ENCODE results near the gene GABPB2.
A peak's percentile ranks its signal among the peaks of the same experiment; 100 is the strongest.

GABPB2 gene

DNA sequence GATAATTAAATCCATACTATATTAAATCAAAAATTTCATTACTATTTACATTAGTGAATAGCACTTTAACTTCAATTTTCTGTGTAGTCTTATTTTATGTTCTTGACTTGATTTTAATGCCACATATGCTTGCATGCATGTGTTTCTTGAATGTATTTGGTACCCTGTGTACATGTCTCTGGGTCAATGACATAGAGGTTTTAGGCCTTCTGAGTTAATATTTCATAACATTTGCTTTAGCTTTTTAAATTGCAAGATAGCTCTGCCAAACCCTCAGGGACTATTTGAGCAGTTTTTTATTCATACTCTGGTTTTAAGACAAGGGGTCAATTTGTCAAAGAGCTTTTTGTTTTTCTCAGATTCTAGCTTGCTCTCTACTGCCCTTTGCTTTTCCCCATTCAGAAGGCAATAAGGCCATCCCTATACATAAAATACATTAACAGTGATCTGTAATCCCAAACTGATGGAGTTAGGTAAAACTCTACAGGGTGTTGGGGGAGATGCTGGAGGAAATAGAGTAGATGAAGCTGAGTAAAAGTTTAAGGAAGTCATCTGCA lies 5.4 kb upstream of the GABPB2 start:
- no peaks in the 10 kb centered on the region for H3K9me3 ChIP-seq (ENCODE audit: insufficient read depth, low read depth, low read length)
- peaks cover 12% of the 10 kb centered on the region for H3K36me3 ChIP-seq (ENCODE audit: insufficient read depth, low read length)
- peaks cover 96% of the 10 kb centered on the region for H3K79me2 ChIP-seq (ENCODE audit: insufficient read depth, low read length)
- peak overlapping the region; percentile 83 for H3K4me2 ChIP-seq (ENCODE audit: low read depth, low read length, poor library complexity, severe bottlenecking)
- no peaks in the 10 kb centered on the region for H3K9me2 ChIP-seq (replicated peaks; ENCODE audit: low read depth, low read length)
- no peak overlapping the region for H2AFZ ChIP-seq (ENCODE audit: low read length)
- H3K9ac ChIP-seq (ENCODE audit: low read depth, low read length, poor library complexity, severe bottlenecking), result peak overlapping the region; percentile 46
- peaks cover 10% of the 10 kb centered on the region for H4K20me1 ChIP-seq (ENCODE audit: insufficient read depth, low read length, poor library complexity, severe bottlenecking)
- peaks cover 59% of the 10 kb centered on the region for H3K4me1 ChIP-seq (ENCODE audit: insufficient read depth, low read length, poor library complexity, severe bottlenecking)
- no peaks in the 10 kb centered on the region for H3K27me3 ChIP-seq (ENCODE audit: insufficient read depth, low read length, poor library complexity, severe bottlenecking)
- peak overlapping the region; percentile 53 for H3K4me3 ChIP-seq (ENCODE audit: low read length, poor library complexity, severe bottlenecking)
- TF ChIP-seq, protein P1, sequence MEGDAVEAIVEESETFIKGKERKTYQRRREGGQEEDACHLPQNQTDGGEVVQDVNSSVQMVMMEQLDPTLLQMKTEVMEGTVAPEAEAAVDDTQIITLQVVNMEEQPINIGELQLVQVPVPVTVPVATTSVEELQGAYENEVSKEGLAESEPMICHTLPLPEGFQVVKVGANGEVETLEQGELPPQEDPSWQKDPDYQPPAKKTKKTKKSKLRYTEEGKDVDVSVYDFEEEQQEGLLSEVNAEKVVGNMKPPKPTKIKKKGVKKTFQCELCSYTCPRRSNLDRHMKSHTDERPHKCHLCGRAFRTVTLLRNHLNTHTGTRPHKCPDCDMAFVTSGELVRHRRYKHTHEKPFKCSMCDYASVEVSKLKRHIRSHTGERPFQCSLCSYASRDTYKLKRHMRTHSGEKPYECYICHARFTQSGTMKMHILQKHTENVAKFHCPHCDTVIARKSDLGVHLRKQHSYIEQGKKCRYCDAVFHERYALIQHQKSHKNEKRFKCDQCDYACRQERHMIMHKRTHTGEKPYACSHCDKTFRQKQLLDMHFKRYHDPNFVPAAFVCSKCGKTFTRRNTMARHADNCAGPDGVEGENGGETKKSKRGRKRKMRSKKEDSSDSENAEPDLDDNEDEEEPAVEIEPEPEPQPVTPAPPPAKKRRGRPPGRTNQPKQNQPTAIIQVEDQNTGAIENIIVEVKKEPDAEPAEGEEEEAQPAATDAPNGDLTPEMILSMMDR (conservative IDR thresholded peaks at IDR 0.05; ENCODE audit: low read length), result no peak
- peaks cover 7% of the 10 kb centered on the region; the same call in 1 of the 2 replicates for H3F3A ChIP-seq (ENCODE audit: low read depth)

DNA sequence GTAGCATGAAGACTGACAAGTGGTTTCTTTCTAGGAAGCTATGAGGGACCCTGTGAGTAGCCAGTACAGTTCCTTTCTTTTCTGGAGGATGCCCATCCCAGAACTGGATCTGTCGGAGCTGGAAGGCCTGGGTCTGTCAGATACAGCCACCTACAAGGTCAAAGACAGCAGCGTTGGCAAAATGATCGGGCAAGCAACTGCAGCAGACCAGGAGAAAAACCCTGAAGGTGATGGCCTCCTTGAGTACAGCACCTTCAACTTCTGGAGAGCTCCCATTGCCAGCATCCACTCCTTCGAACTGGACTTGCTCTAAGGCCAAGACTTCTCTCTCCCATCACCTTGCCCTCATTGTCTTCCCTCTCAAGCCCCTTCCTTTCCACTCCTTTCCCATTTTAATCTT lies 3.4 kb upstream of the GABPB2 start:
- Histone ChIP-seq H2AFZ (ENCODE audit: low read length) (no peak overlapping the region), H3K4me1 (ENCODE audit: insufficient read depth, low read length, poor library complexity, severe bottlenecking) (peaks cover 50% of the 10 kb centered on the region), H3K9me2 (replicated peaks; ENCODE audit: low read depth, low read length) (no peaks in the 10 kb centered on the region), H3K4me2 (ENCODE audit: low read depth, low read length, poor library complexity, severe bottlenecking) (peak overlapping the region; percentile 68), H3K4me3 (ENCODE audit: low read length, poor library complexity, severe bottlenecking) (peak overlapping the region; percentile 11), H3K79me2 (ENCODE audit: insufficient read depth, low read length) (peaks cover 84% of the 10 kb centered on the region), H4K20me1 (ENCODE audit: insufficient read depth, low read length, poor library complexity, severe bottlenecking) (peaks cover 10% of the 10 kb centered on the region), H3K9me3 (ENCODE audit: insufficient read depth, low read depth, low read length) (no peaks in the 10 kb centered on the region), H3K36me3 (ENCODE audit: insufficient read depth, low read length) (peaks cover 12% of the 10 kb centered on the region), H3K9ac (ENCODE audit: low read depth, low read length, poor library complexity, severe bottlenecking) (peak overlapping the region; percentile 46), H3F3A (ENCODE audit: low read depth) (peaks cover 7% of the 10 kb centered on the region; the same call in 1 of the 2 replicates), H3K27me3 (ENCODE audit: insufficient read depth, low read length, poor library complexity, severe bottlenecking) (no peaks in the 10 kb centered on the region)
- TF ChIP-seq EZH2phosphoT487 (IDR thresholded peaks at IDR 0.05; ENCODE audit: borderline replicate concordance), result no peak
- TF ChIP-seq, protein P1 (conservative IDR thresholded peaks at IDR 0.05; ENCODE audit: low read length), result no peak

DNA sequence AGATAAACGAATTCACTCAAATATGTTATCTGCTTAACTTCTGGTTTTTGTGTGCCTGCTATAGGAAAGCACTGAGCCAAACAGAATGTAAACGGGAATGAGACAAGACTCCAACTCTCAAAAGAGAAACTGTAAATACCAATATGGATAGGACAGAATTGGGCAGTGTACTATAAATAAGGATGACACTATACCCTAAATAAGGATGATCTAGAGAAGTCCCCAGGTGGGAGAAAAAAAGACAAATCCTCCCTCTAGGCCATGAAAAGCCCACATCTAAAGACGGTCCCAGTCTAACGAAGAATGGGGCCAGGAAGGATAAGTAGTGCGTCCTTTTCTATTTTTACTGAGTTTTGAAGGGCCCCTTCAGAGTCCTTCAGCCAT lies 1.5 kb upstream of the GABPB2 start:
- Histone ChIP-seq H3K4me2 (ENCODE audit: low read depth, low read length, poor library complexity, severe bottlenecking) (peak overlapping the region; percentile 68), H2AFZ (ENCODE audit: low read length) (no peak overlapping the region)

More for the DNA sequence above, 1.5 kb upstream of the GABPB2 start:
- H3K4me3 ChIP-seq (ENCODE audit: low read length, poor library complexity, severe bottlenecking), result peak overlapping the region; percentile 92
- H3K9me2 ChIP-seq (replicated peaks; ENCODE audit: low read depth, low read length), result no peaks in the 10 kb centered on the region
- H4K20me1 ChIP-seq (ENCODE audit: insufficient read depth, low read length, poor library complexity, severe bottlenecking), result peaks cover 10% of the 10 kb centered on the region
- TF ChIP-seq EZH2phosphoT487 (IDR thresholded peaks at IDR 0.05; ENCODE audit: borderline replicate concordance), result no peak
- TF ChIP-seq, protein P1 (conservative IDR thresholded peaks at IDR 0.05; ENCODE audit: low read length), result no peak
- H3K4me1 ChIP-seq (ENCODE audit: insufficient read depth, low read length, poor library complexity, severe bottlenecking), result peaks cover 41% of the 10 kb centered on the region
- H3K27me3 ChIP-seq (ENCODE audit: insufficient read depth, low read length, poor library complexity, severe bottlenecking), result no peaks in the 10 kb centered on the region
- H3K9ac ChIP-seq (ENCODE audit: low read depth, low read length, poor library complexity, severe bottlenecking), result peak overlapping the region; percentile 98
- peaks cover 65% of the 10 kb centered on the region for H3K79me2 ChIP-seq (ENCODE audit: insufficient read depth, low read length)
- H3K36me3 ChIP-seq (ENCODE audit: insufficient read depth, low read length), result peaks cover 12% of the 10 kb centered on the region
- H3K9me3 ChIP-seq (ENCODE audit: insufficient read depth, low read depth, low read length), result no peaks in the 10 kb centered on the region
- peaks cover 7% of the 10 kb centered on the region; the same call in 1 of the 2 replicates for H3F3A ChIP-seq (ENCODE audit: low read depth)

Data from Loucy (cell line).